Gastrocnemius medialis (tissue), 4 donors: ENCODE results near the gene RHOXF1.

Source experiments
- CTCF ChIP-seq, 5 experiments: fragments of 450-650 bp in 3 of 5; fragments of 200-600 bp in 2 of 5; sonication (generic) in 2 of 5; IDR thresholded peaks in 4 of 5; conservative IDR thresholded peaks in 1 of 5; 1 replicate in 4 of 5; 2 replicates in 1 of 5; pipeline ENCODE4 v1.5.1; 2016 to 2019; ENCODE audit warnings: antibody characterized with exemption in 5 of 5, mild to moderate bottlenecking in 3 of 5, moderate library complexity in 3 of 5
- POLR2A ChIP-seq, 2 donors: fragments of 450-650 bp; IDR thresholded peaks; one replicate each; pipeline ENCODE4 v1.6.1; 2017; ENCODE audit warnings: antibody characterized with exemption in 2 of 2, mild to moderate bottlenecking in 2 of 2, moderate library complexity in 2 of 2

- TF ChIP-seq CTCF (IDR thresholded peaks at IDR 0.05 in 4 of 5, conservative IDR thresholded peaks at IDR 0.05 in 1 of 5) (no peak), POLR2A (IDR thresholded peaks at IDR 0.05) (no peak)
These were observed 20.4 kb upstream of the RHOXF1 start for GRCh38 chrX:120136128-120136527.
